ENCODE measurements around the gene COL6A2.
A peak's percentile ranks its signal among the peaks of the same experiment; 100 is the strongest.

Gene COL6A2

DNA sequence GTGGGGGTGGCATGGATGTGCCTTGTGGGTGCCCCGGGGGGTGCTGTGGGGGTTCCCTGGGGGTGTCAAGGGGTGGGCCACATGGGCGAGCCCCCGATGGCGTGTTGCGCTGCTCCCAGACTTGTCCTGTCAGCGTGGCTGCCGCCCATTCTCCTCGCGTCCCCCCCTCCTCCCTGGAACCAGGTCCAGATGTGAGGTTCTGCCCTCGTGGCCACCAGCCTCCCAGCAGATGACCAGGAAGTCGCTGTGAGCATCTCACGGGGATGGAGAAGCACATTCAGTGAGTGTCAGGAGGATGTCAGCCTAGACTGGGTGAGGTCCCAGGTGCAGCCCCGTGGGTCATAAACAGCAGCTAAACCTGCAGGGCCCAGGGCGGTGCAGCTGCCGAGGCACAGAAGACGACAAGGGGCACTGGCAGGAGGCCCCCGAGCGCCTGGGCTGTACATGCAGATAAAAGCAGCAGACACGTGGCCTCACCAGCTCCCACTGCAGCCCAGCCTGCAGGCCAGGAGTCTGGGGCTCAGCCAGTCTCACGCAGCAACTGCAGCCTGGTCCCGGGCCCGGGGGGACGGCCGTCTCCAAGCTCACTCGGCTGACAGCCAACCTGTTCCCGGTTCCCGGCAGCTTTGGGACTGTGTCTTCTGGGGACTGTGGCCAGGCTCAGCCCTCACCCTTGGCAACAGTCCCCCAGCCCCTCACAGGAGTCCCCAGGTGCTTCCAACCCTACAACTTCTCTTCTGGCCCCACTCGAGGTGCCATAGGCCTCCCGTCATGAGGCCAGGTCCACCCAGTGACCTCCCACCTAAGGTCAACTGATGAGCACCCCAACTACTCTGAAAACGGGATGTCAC is 17.5 kb upstream of the COL6A2 start:
- TF ChIP-seq, protein P1, sequence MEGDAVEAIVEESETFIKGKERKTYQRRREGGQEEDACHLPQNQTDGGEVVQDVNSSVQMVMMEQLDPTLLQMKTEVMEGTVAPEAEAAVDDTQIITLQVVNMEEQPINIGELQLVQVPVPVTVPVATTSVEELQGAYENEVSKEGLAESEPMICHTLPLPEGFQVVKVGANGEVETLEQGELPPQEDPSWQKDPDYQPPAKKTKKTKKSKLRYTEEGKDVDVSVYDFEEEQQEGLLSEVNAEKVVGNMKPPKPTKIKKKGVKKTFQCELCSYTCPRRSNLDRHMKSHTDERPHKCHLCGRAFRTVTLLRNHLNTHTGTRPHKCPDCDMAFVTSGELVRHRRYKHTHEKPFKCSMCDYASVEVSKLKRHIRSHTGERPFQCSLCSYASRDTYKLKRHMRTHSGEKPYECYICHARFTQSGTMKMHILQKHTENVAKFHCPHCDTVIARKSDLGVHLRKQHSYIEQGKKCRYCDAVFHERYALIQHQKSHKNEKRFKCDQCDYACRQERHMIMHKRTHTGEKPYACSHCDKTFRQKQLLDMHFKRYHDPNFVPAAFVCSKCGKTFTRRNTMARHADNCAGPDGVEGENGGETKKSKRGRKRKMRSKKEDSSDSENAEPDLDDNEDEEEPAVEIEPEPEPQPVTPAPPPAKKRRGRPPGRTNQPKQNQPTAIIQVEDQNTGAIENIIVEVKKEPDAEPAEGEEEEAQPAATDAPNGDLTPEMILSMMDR (conservative IDR thresholded peaks at IDR 0.05; ENCODE audit: control insufficient read depth, insufficient read depth, low read depth, low read length), result no peak
- no peak for DNase-seq (ENCODE audit: low read depth)
- H3K4me3 ChIP-seq (ENCODE audit: control insufficient read depth, low read depth, low read length), result no peak overlapping the region

DNA sequence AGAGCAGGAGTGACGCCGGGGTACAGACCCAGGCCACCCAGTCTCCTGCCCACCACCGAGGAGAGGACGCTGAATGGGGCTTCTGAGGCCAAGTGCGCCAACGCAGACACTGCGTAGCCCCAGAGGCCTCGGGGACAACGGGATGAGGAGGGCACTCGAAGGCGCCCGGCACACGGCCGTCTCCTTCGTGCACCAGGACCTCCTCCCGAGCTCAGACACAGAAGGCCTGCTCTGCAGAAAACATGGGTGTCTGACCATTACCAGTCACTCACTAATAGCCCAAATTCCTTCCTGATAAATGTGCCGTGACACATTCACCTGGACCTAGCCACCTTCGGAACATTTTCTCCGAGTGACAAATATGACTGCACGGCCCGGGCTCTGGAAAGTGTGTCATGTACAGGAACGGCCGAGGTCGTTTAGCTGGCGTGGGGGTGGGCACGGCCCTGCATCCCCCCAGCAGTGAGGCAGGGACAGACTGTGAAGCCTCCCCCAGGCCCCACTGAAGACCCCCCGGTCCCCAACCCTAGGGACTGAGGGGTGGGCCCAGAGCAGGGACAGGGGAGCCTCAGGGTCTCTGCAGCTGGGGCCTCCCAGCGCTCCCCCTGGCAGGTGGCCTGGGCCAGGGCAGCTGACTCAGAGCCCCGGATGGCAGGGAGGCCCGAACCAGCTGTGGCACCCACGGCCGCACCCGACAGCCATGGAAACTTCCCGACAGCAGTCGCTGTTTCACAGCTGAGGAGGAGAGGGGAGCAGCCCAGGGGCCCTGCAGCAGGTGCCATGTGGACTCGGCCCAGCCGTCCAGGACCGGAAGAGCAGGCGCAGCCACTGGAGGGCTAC is 16.7 kb upstream of the COL6A2 start:
- no peak for DNase-seq (ENCODE audit: low read depth)
- H3K4me3 ChIP-seq (ENCODE audit: control insufficient read depth, low read depth, low read length), result no peak overlapping the region
- TF ChIP-seq, protein P1 (conservative IDR thresholded peaks at IDR 0.05; ENCODE audit: control insufficient read depth, insufficient read depth, low read depth, low read length), result no peak

DNA sequence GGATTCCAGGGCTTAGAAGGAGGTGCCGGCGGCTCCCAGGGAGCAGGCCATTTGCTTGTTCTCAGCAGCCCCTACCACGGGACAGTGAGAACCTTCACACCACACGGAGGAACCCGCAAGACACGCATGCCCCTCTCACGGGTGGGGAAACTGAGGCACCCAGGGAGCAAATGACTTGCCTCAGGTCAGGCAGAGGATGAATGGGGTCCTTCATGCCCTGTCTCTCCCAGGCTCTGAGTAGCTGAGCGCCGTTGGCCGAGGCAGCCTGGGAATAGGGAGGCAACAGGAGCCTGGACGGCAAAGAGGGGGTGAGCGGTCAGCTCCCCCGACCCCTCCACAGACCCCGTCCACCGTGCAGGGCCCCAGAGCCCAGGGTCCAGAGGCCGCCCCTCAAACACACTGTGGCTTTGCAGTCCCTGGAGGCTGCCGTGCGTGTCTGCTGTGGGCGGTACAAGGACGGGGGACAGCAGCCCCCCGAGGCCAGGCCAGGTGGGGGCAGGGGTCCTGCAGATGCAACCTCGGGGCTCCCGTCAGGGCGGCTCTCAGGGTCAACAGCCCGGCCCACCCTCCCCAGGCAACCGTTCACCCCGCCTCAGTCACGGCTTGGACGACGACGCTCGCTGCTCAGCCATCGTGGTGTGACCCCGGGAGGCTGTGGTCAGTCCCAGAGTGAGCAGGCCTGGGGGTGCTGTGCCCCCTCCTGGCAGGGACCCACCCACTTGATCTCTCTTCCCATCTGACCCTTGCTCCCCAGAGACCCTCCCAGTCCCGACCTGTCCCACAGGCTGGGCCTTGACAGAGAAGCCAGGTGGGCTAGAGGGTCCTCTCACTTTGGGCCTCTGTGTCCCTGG is 15.8 kb upstream of the COL6A2 start:
- no peak overlapping the region for H3K4me3 ChIP-seq (ENCODE audit: control insufficient read depth, low read depth, low read length)
- DNase-seq (ENCODE audit: low read depth), result no peak
- TF ChIP-seq, protein P1 (conservative IDR thresholded peaks at IDR 0.05; ENCODE audit: control insufficient read depth, insufficient read depth, low read depth, low read length), result no peak

GRCh38 chr21:46082713-46082962 is 15.3 kb upstream of the COL6A2 start:
- H3K4me3 ChIP-seq (ENCODE audit: control insufficient read depth, low read depth, low read length), result no peak overlapping the region
- TF ChIP-seq, protein P1 (conservative IDR thresholded peaks at IDR 0.05; ENCODE audit: control insufficient read depth, insufficient read depth, low read depth, low read length), result no peak
- no peak for DNase-seq (ENCODE audit: low read depth)

GRCh38 chr21:46082963-46083790 is 14.7 kb upstream of the COL6A2 start:
- H3K4me3 ChIP-seq (ENCODE audit: control insufficient read depth, low read depth, low read length), result no peak overlapping the region
- peak; percentile 90 for DNase-seq (ENCODE audit: low read depth)
- TF ChIP-seq, protein P1 (conservative IDR thresholded peaks at IDR 0.05; ENCODE audit: control insufficient read depth, insufficient read depth, low read depth, low read length), result no peak

All from fibroblast of mammary gland (primary cell).